Heart left ventricle (tissue), 16 donors: ENCODE measurements around the gene MYBPHL. TPM values are rescaled to one million over a fixed set of nuclear protein-coding genes. Genes with fewer than 3 reads are reported as not detected.

Experiments used
- ATAC-seq, 4 donors: fragments of 200-7000 bp; cut with Tn5 transposase; one replicate each; pipeline ENCODE4 v1.9.1; 2020 to 2022; ENCODE audit warnings: moderate library complexity in 4 of 4, mild to moderate bottlenecking in 3 of 4, moderate number of reproducible peaks in 1 of 4
- DNase-seq, 5 donors: peaks; one replicate each; pipeline ENCODE4 v3.0.0-alpha.2; 2020
- H3K27ac ChIP-seq, 12 donors: fragments of 200-600 bp; sonication (generic) in 4 of 12; one replicate each; pipeline versions ENCODE4 v1.5.0 to v1.8.0; 2016 to 2022; ENCODE audit warnings: mild to moderate bottlenecking in 2 of 12
- H3K27me3 ChIP-seq, 9 donors: fragments of 200-600 bp; sonication (generic) in 2 of 9; one replicate each; pipeline versions ENCODE4 v1.5.1 to v1.8.0; 2016 to 2022; ENCODE audit warnings: mild to moderate bottlenecking in 3 of 9
- H3K36me3 ChIP-seq, 9 donors: fragments of 200-600 bp; sonication (generic) in 2 of 9; one replicate each; pipeline versions ENCODE4 v1.5.0 to v1.8.0; 2018 to 2022; ENCODE audit warnings: mild to moderate bottlenecking in 2 of 9
- H3K4me1 ChIP-seq, 12 donors: fragments of 200-600 bp; sonication (generic) in 4 of 12; one replicate each; pipeline versions ENCODE4 v1.5.0 to v1.8.0; 2016 to 2022; ENCODE audit warnings: mild to moderate bottlenecking in 3 of 12
- H3K4me3 ChIP-seq, 12 donors: fragments of 200-600 bp; sonication (generic) in 4 of 12; one replicate each; pipeline versions ENCODE4 v1.5.0 to v1.8.0; 2017 to 2022; ENCODE audit warnings: mild to moderate bottlenecking in 9 of 12, moderate library complexity in 4 of 12
- H3K9me3 ChIP-seq, 12 donors: fragments of 200-600 bp; sonication (generic) in 4 of 12; one replicate each; pipeline versions ENCODE4 v1.5.0 to v1.8.0; 2016 to 2022; ENCODE audit warnings: mild to moderate bottlenecking in 1 of 12
- CTCF ChIP-seq, 12 donors: fragments of 200-600 bp; sonication (generic) in 4 of 12; IDR thresholded peaks; one replicate each; pipeline versions ENCODE4 v1.5.0 to v1.8.0; 2018 to 2022; ENCODE audit warnings: antibody characterized with exemption in 12 of 12, mild to moderate bottlenecking in 5 of 12
- POLR2A ChIP-seq, 2 donors: fragments of 450-650 bp; IDR thresholded peaks; one replicate each; pipeline ENCODE4 v1.6.1; 2017; ENCODE audit warnings: antibody characterized with exemption in 2 of 2, mild to moderate bottlenecking in 2 of 2, moderate library complexity in 2 of 2
- WGBS, 4 donors: extraction: QIAGEN DNeasy Blood & Tissue Kit in 2 of 4; methylation state at CpG; one replicate each; pipeline versions ENCODE4 v1.1.5 to v1.1.7; 2013 to 2018; 5-methylcytosine and 5-hydroxymethylcytosine counted together
- intact Hi-C, 10 donors: fragments of 100-400 bp; cut with DNase I; formaldehyde crosslinking; loops; one replicate each; pipeline versions ENCODE4 v1.11.1 to v1.14.2; 2022
- polyA plus RNA-seq, 2 donors: library from polyadenylated mRNA; stranded (reverse); fragments of 200-250 nt; gene quantifications; one replicate each; pipeline ENCODE4 v1.2.3, GENCODE V29; 2013
- total RNA-seq, 9 donors: library from RNA; depleted of rRNA in 2 of 9; stranded (reverse); fragments of >200 nt in 2 of 9; fragmentation: NEBNext Ultra II Directional in 3 of 9; extraction: Animal tissue kit (Norgen Biotek cat#: 25700) in 3 of 9; gene quantifications; one replicate each; pipeline versions ENCODE4 v1.1.0 to v1.2.4, GENCODE V29; 2016 to 2023
- donor health status: ischemic (EF 13 %, LVEDD 7.1; RV severe dilation, severe dysfunction).
- donor health status: healthy with polysubstance abuse.
- donor health status: DM: no; HTN: yes; CAD: no.
- donor health status: DM: no; HTN: no; CAD: no.
- donor health status: ischemic (EF 25% LVEDD 6.9; RV normal size, moderate dysfunction).
- donor health status: ischemic (EF 25% LVEDD 5.7; RV mildly dilated, moderate dysfunction).
- donor health status: healthy.
- donor health status: DM: yes; HTN: yes; CAD: no.
- donor health status: ischemic (EF 35%, LVEDD 5.7; RV mildly dilated, moderate dysfunction).
- donor health status: nonischemic (EF 11% LVEDD 7.7; RV severe dilation, severe dysfunction).
- donor health status: DM: yes; HTN: yes; CAD: no.
- donor health status: PGD.
- donor health status: ischemic (EF 29% LVEDD 5.4; RV normal size, mild dysfunction).
- donor health status: nonischemic (EF 23%, LVEDD 6.1; RV moderate dilation, normal function).

The MYBPHL gene
- total and polyA plus RNA-seq, 11 donors: 0.24 to 2.5 (median 0.53) TPM; not detected in 3

- 69 to 70% (median 69%) methylated on average over 27 to 28 of the region's 28 CpGs for WGBS, 4 donors
- TF ChIP-seq POLR2A (IDR thresholded peaks at IDR 0.05): no peak
- TF ChIP-seq CTCF (IDR thresholded peaks at IDR 0.05): no peak
- intact Hi-C loops: loop anchor here in 5 of 10 donors (2.0 to 10.0 kb wide), 5 partner anchors 60 to 250 kb away; no protein-coding TSS in a partner anchor
- Histone ChIP-seq H3K27me3 (no peaks in the 10 kb centered on the region), H3K9me3 (no peaks in the 10 kb centered on the region), H3K4me1 (peaks cover 0 to 36% (median 14%) of the 10 kb centered on the region in 12 donors), H3K27ac (peak overlapping the region in 4 of 12 donors; percentile 12 to 91 (median 90)), H3K36me3 (peaks cover 0 to 9% (median 0%) of the 10 kb centered on the region in 9 donors), H3K4me3 (peak overlapping the region in 9 of 12 donors; percentile 62 to 77 (median 68))
- ATAC-seq (no peak), DNase-seq (no peak)
Measured at GRCh38 chr1:109281680-109282496, 24.9 kb downstream of the MYBPHL start.

GRCh38 chr1:109280862-109281261, 25.9 kb downstream of the MYBPHL start:
- Histone ChIP-seq H3K4me3 (no peak overlapping the region), H3K4me1 (peaks cover 0 to 36% (median 14%) of the 10 kb centered on the region in 12 donors), H3K9me3 (no peaks in the 10 kb centered on the region), H3K36me3 (peaks cover 0 to 9% (median 0%) of the 10 kb centered on the region in 9 donors), H3K27me3 (no peaks in the 10 kb centered on the region), H3K27ac (no peak overlapping the region)
- intact Hi-C loops: loop anchor here in 4 of 10 donors (5.0 to 10.0 kb wide), 4 partner anchors 61 to 251 kb away; no protein-coding TSS in a partner anchor
- TF ChIP-seq CTCF (IDR thresholded peaks at IDR 0.05): no peak
- no peak for TF ChIP-seq POLR2A (IDR thresholded peaks at IDR 0.05)
- ATAC-seq: no peak
- WGBS, 4 donors: 90 to 95% (median 94%) methylated on average over 12 of the region's 12 CpGs
- DNase-seq: no peak

GRCh38 chr1:109279615-109280278, 27.1 kb downstream of the MYBPHL start:
- TF ChIP-seq POLR2A (IDR thresholded peaks at IDR 0.05): no peak
- no peak for TF ChIP-seq CTCF (IDR thresholded peaks at IDR 0.05)
- Histone ChIP-seq H3K27ac (no peak overlapping the region), H3K27me3 (no peaks in the 10 kb centered on the region), H3K4me3 (no peak overlapping the region), H3K9me3 (no peaks in the 10 kb centered on the region), H3K4me1 (peaks cover 0 to 36% (median 14%) of the 10 kb centered on the region in 12 donors), H3K36me3 (peaks cover 0 to 9% (median 0%) of the 10 kb centered on the region in 9 donors)
- 82 to 90% (median 85%) methylated on average over 5 of the region's 5 CpGs for WGBS, 4 donors
- ATAC-seq (no peak), DNase-seq (no peak)
- intact Hi-C loops: loop anchor here in 9 of 10 donors (5.0 to 10.0 kb wide), 5 partner anchors 63 to 255 kb away; partner anchors contain the start of gene GPR61 (in 1 of the 9)
